ENCODE results near the gene GAPDH. TPM values are rescaled to one million over a fixed set of nuclear protein-coding genes. Genes with fewer than 3 reads are reported as not detected.
"Not testable (repeated sequence)": the region's sequence is repeated elsewhere in the genome, so short reads cannot be mapped to it uniquely, and the experiment has no call there.

The GAPDH gene
- polyA plus RNA-seq, 1 experiment = 9,160 TPM

GRCh38 chr12:6493497-6494257 is 40.6 kb upstream of the GAPDH start, which contains the start of gene NCAPD2:
Gene NCAPD2, plus strand, starts transcription at chr12:6494102. Its CDS starts 997 bp downstream, at chr12:6495099.
- Histone ChIP-seq H3K27ac (ENCODE audit: low read depth, low read length) (peak within 1 kb of the TSS; percentile 97), H3K27me3 (ENCODE audit: control insufficient read depth, insufficient read depth, low read length) (no peaks in the 10 kb centered on the region), H3K9me3 (ENCODE audit: control insufficient read depth, insufficient read depth, low read length) (no peaks in the 10 kb centered on the region), H3K4me3 (ENCODE audit: low read depth, low read length) (peak within 1 kb of the TSS; percentile 97)
- POLR2A ChIA-PET = interaction anchor here (0.6 to 1.9 kb wide), 12 partner anchors 11 to 167 kb away, joined by 3 to 34 read pairs (median 4); partner anchors contain the start of genes GAPDH, LTBR and VAMP1
- CTCF ChIA-PET = interaction anchor here (0.8 to 1.0 kb wide), 2 partner anchors 23 to 28 kb away, joined by 3 to 4 read pairs; partner anchors contain the start of gene VAMP1
- DNase-seq (ENCODE audit: low read depth, low spot score) = peak; percentile 88
- peak; percentile 35; the same call in 1 of the 2 replicates for TF ChIP-seq CTCF (IDR thresholded peaks at IDR 0.05; ENCODE audit: low read depth, low read length)

- CTCF ChIA-PET = interaction anchor here (1.0 to 1.1 kb wide), 2 partner anchors 18 to 29 kb away, joined by 3 to 5 read pairs; no protein-coding TSS in a partner anchor
- peak overlapping the region; percentile 86 for H3K4me3 ChIP-seq (ENCODE audit: low read depth, low read length)
- DNase-seq (ENCODE audit: low read depth, low spot score) = no peak
- POLR2A ChIA-PET = interaction anchor here (0.8 to 1.0 kb wide), 2 partner anchors 13 to 23 kb away, joined by 3 to 4 read pairs; partner anchors contain the start of gene VAMP1
- H3K9me3 ChIP-seq (ENCODE audit: control insufficient read depth, insufficient read depth, low read length) = no peaks in the 10 kb centered on the region
- no peak overlapping the region for H3K27ac ChIP-seq (ENCODE audit: low read depth, low read length)
- H3K27me3 ChIP-seq (ENCODE audit: control insufficient read depth, insufficient read depth, low read length) = no peaks in the 10 kb centered on the region
- TF ChIP-seq CTCF (IDR thresholded peaks at IDR 0.05; ENCODE audit: low read depth, low read length) = no peak; the same call in 1 of the 2 replicates
Measured at GRCh38 chr12:6494258-6494743, 40.0 kb upstream of the GAPDH start.

GRCh38 chr12:6494968-6495367 is 39.3 kb upstream of the GAPDH start:
- CTCF ChIA-PET = interaction anchor here (0.9 to 1.1 kb wide), 3 partner anchors 18 to 44 kb away, joined by 3 to 5 read pairs (median 4); no protein-coding TSS in a partner anchor
- Histone ChIP-seq H3K27me3 (ENCODE audit: control insufficient read depth, insufficient read depth, low read length) (no peaks in the 10 kb centered on the region), H3K27ac (ENCODE audit: low read depth, low read length) (no peak overlapping the region), H3K9me3 (ENCODE audit: control insufficient read depth, insufficient read depth, low read length) (no peaks in the 10 kb centered on the region), H3K4me3 (ENCODE audit: low read depth, low read length) (peak overlapping the region; percentile 86)
- TF ChIP-seq CTCF (IDR thresholded peaks at IDR 0.05; ENCODE audit: low read depth, low read length) = no peak
- DNase-seq (ENCODE audit: low read depth, low spot score) = no peak
- POLR2A ChIA-PET = interaction anchor here (0.8 to 1.1 kb wide), 3 partner anchors 13 to 24 kb away, joined by 3 to 4 read pairs (median 4); partner anchors contain the start of gene VAMP1

GRCh38 chr12:6497291-6497690 is 37.0 kb upstream of the GAPDH start:
- H3K9me3 ChIP-seq (ENCODE audit: control insufficient read depth, insufficient read depth, low read length); H3K4me3 ChIP-seq (ENCODE audit: low read depth, low read length); H3K27ac ChIP-seq (ENCODE audit: low read depth, low read length); H3K27me3 ChIP-seq (ENCODE audit: control insufficient read depth, insufficient read depth, low read length); DNase-seq (ENCODE audit: low read depth, low spot score); CTCF ChIA-PET: not testable (repeated sequence)
- POLR2A ChIA-PET = interaction anchor here (1.4 kb wide), 1 partner anchor 37 kb away, joined by 6 read pairs; the partner anchor contains the start of gene GAPDH

DNA sequence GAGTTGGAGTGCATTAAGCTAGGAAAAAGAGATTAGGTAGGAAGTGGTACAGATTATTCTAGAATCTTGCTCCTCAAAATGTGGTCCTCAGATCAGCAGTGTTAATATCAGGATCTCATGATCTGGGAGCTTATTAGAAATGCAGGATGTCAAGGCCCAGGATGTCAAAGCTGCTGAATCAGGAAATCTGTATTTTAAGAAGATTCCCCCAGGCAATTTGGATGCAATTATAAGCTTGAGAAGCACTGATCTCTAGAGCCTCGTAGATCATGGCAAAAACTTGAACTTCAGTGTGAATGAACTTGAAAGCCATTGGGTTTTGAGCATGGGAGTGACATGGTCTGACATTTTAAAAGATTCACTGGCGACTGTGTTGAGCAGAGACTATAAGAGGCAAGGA is 33.9 kb upstream of the GAPDH start:
- DNase-seq (ENCODE audit: low read depth, low spot score) = no peak
- Histone ChIP-seq H3K27ac (ENCODE audit: low read depth, low read length) (no peak overlapping the region), H3K27me3 (ENCODE audit: control insufficient read depth, insufficient read depth, low read length) (no peaks in the 10 kb centered on the region), H3K9me3 (ENCODE audit: control insufficient read depth, insufficient read depth, low read length) (no peaks in the 10 kb centered on the region), H3K4me3 (ENCODE audit: low read depth, low read length) (no peak overlapping the region)
- POLR2A ChIA-PET = no interaction called here
- CTCF ChIA-PET = no interaction called here
- TF ChIP-seq CTCF (IDR thresholded peaks at IDR 0.05; ENCODE audit: low read depth, low read length) = no peak

Measured in AG04450 (cell line).